HEK293 (cell line): ENCODE measurements around the gene SBF2.

Experiments
- BCL11A ChIP-seq: fragments of 450-650 bp; formaldehyde crosslinking; IDR thresholded peaks from 2 replicates; pipeline ENCODE4 v1.5.1; 2016; ENCODE audit warnings: low read depth, missing biosample characterization, missing genetic modification characterization
- BCL11B ChIP-seq: fragments of 450-650 bp; formaldehyde crosslinking; IDR thresholded peaks from 2 replicates; pipeline ENCODE4 v1.5.1; 2016; ENCODE audit warnings: low read depth, missing biosample characterization, missing genetic modification characterization
- GLIS2 ChIP-seq: fragments of 450-650 bp; formaldehyde crosslinking; IDR thresholded peaks from 2 replicates; pipeline ENCODE4 v1.5.1; 2016; ENCODE audit warnings: missing biosample characterization, missing genetic modification characterization
- HIC1 ChIP-seq: fragments of 450-650 bp; formaldehyde crosslinking; IDR thresholded peaks from 2 replicates; pipeline ENCODE4 v1.5.1; 2016; ENCODE audit warnings: missing biosample characterization, missing genetic modification characterization
- KLF8 ChIP-seq: fragments of 450-650 bp; formaldehyde crosslinking; IDR thresholded peaks from 2 replicates; pipeline ENCODE4 v1.5.1; 2016; ENCODE audit warnings: missing biosample characterization, missing genetic modification characterization
- KLF9 ChIP-seq: fragments of 450-650 bp; formaldehyde crosslinking; IDR thresholded peaks from 2 replicates; pipeline ENCODE4 v1.5.1; 2016; ENCODE audit warnings: missing biosample characterization, missing genetic modification characterization, low read depth
- MYNN ChIP-seq: fragments of 450-650 bp; formaldehyde crosslinking; IDR thresholded peaks from 2 replicates; pipeline ENCODE4 v1.5.1; 2016; ENCODE audit warnings: missing biosample characterization, missing genetic modification characterization, borderline replicate concordance
- PATZ1 ChIP-seq: fragments of 450-650 bp; formaldehyde crosslinking; IDR thresholded peaks from 2 replicates; pipeline ENCODE4 v1.5.1; 2016; ENCODE audit warnings: missing biosample characterization, missing genetic modification characterization
- PBX3 ChIP-seq: sonication (generic); formaldehyde crosslinking; IDR thresholded peaks from 2 replicates; pipeline ENCODE4 v1.8.1; 2022; ENCODE audit warnings: mild to moderate bottlenecking, moderate library complexity, missing genetic modification reagents
- PRDM6 ChIP-seq: fragments of 450-650 bp; formaldehyde crosslinking; IDR thresholded peaks from 2 replicates; pipeline ENCODE4 v1.5.1; 2017; ENCODE audit warnings: missing biosample characterization, missing genetic modification characterization
- RBAK ChIP-seq: fragments of 450-650 bp; formaldehyde crosslinking; IDR thresholded peaks from 2 replicates; pipeline ENCODE4 v1.5.1; 2016; ENCODE audit warnings: missing biosample characterization, missing genetic modification characterization
- SALL2 ChIP-seq: fragments of 450-650 bp; formaldehyde crosslinking; IDR thresholded peaks from 2 replicates; pipeline ENCODE4 v1.5.0; 2017; ENCODE audit warnings: missing biosample characterization, mild to moderate bottlenecking, missing genetic modification characterization, borderline replicate concordance
- ZBTB1 ChIP-seq: fragments of 450-650 bp; formaldehyde crosslinking; IDR thresholded peaks from 2 replicates; pipeline ENCODE4 v1.5.1; 2016; ENCODE audit warnings: missing biosample characterization, missing genetic modification characterization
- ZBTB8A ChIP-seq: fragments of 450-650 bp; formaldehyde crosslinking; IDR thresholded peaks from 2 replicates; pipeline ENCODE4 v1.5.1; 2016; ENCODE audit warnings: missing biosample characterization, missing genetic modification characterization
- ZNF10 ChIP-seq: fragments of 450-650 bp; formaldehyde crosslinking; IDR thresholded peaks from 2 replicates; pipeline ENCODE4 v1.5.1; 2017; ENCODE audit warnings: missing biosample characterization, missing genetic modification characterization
- ZNF112 ChIP-seq: fragments of 450-650 bp; formaldehyde crosslinking; IDR thresholded peaks from 2 replicates; pipeline ENCODE4 v1.5.0; 2017; ENCODE audit warnings: missing biosample characterization, missing genetic modification characterization
- ZNF132 ChIP-seq: fragments of 450-650 bp; formaldehyde crosslinking; IDR thresholded peaks from 2 replicates; pipeline ENCODE4 v1.5.1; 2017; ENCODE audit warnings: missing biosample characterization, missing genetic modification characterization, borderline replicate concordance
- ZNF223 ChIP-seq: fragments of 450-650 bp; formaldehyde crosslinking; IDR thresholded peaks from 2 replicates; pipeline ENCODE4 v1.5.1; 2016; ENCODE audit warnings: missing biosample characterization, missing genetic modification characterization
- ZNF335 ChIP-seq: fragments of 450-650 bp; formaldehyde crosslinking; conservative IDR thresholded peaks from 2 replicates; pipeline ENCODE4 v1.5.1; 2016; ENCODE audit warnings: missing biosample characterization, missing genetic modification characterization
- ZNF37A ChIP-seq: fragments of 450-650 bp; IDR thresholded peaks from 2 replicates; pipeline ENCODE4 v1.5.1; 2018; ENCODE audit warnings: missing biosample characterization, missing genetic modification characterization
- ZNF404 ChIP-seq: fragments of 450-650 bp; formaldehyde crosslinking; IDR thresholded peaks from 2 replicates; pipeline ENCODE4 v1.5.1; 2017; ENCODE audit warnings: missing biosample characterization, missing genetic modification characterization
- ZNF501 ChIP-seq: fragments of 450-650 bp; formaldehyde crosslinking; IDR thresholded peaks from 2 replicates; pipeline ENCODE4 v1.5.1; 2016; ENCODE audit warnings: missing biosample characterization, missing genetic modification characterization
- ZNF544 ChIP-seq: fragments of 450-650 bp; formaldehyde crosslinking; IDR thresholded peaks from 2 replicates; pipeline ENCODE4 v1.5.0; 2017; ENCODE audit warnings: missing biosample characterization, missing genetic modification characterization
- ZNF621 ChIP-seq: fragments of 450-650 bp; formaldehyde crosslinking; IDR thresholded peaks from 2 replicates; pipeline ENCODE4 v1.5.1; 2017; ENCODE audit warnings: missing biosample characterization, missing genetic modification characterization
- ZNF624 ChIP-seq: fragments of 450-650 bp; formaldehyde crosslinking; IDR thresholded peaks from 2 replicates; pipeline ENCODE4 v1.5.1; 2017; ENCODE audit warnings: missing biosample characterization, missing genetic modification characterization
- ZNF626 ChIP-seq: fragments of 450-650 bp; sonication (Bioruptor Pico); formaldehyde crosslinking; IDR thresholded peaks from 2 replicates; pipeline ENCODE4 v1.5.1; 2018; ENCODE audit warnings: missing biosample characterization, missing genetic modification characterization, inconsistent platforms
- ZNF654 ChIP-seq: fragments of 450-650 bp; formaldehyde crosslinking; IDR thresholded peaks from 2 replicates; pipeline ENCODE4 v1.5.1; 2016; ENCODE audit warnings: low read depth, missing biosample characterization, missing genetic modification characterization
- ZNF707 ChIP-seq: fragments of 450-650 bp; formaldehyde crosslinking; IDR thresholded peaks from 2 replicates; pipeline ENCODE4 v1.5.1; 2016; ENCODE audit warnings: missing biosample characterization, missing genetic modification characterization
- ZNF768 ChIP-seq: fragments of 450-650 bp; formaldehyde crosslinking; IDR thresholded peaks from 2 replicates; pipeline ENCODE4 v1.5.1; 2018; ENCODE audit warnings: missing biosample characterization, mild to moderate bottlenecking, missing genetic modification characterization
- ZNF785 ChIP-seq: fragments of 450-650 bp; formaldehyde crosslinking; IDR thresholded peaks from 2 replicates; pipeline ENCODE4 v1.5.1; 2016; ENCODE audit warnings: missing biosample characterization, missing genetic modification characterization
- ZNF837 ChIP-seq: fragments of 450-650 bp; formaldehyde crosslinking; IDR thresholded peaks from 2 replicates; pipeline ENCODE4 v1.5.1; 2016; ENCODE audit warnings: missing biosample characterization, missing genetic modification characterization
- ZSCAN30 ChIP-seq: fragments of 450-650 bp; IDR thresholded peaks from 2 replicates; pipeline ENCODE4 v1.5.1; 2018; ENCODE audit warnings: missing biosample characterization, mild to moderate bottlenecking, missing genetic modification characterization, moderate library complexity
- TF ChIP-seq, protein P1 (sequence below): fragments of 450-650 bp; formaldehyde crosslinking; IDR thresholded peaks from 2 replicates; pipeline ENCODE4 v1.5.1; 2017; ENCODE audit warnings: missing biosample characterization, missing genetic modification characterization

Gene SBF2

GRCh38 chr11:9757809-9758636 is 536.0 kb downstream of the SBF2 start (continued):
- peak; percentile 47 for TF ChIP-seq PATZ1 (tag by site-specific recombination)
- no peak for TF ChIP-seq ZNF132
- TF ChIP-seq KLF9 (tag by site-specific recombination), result peak; percentile 56; the same call in 1 of the 2 replicates
- no peak for TF ChIP-seq ZNF621 (tag by site-specific recombination)
- no peak for TF ChIP-seq ZNF544 (tag by site-specific recombination)
- no peak for TF ChIP-seq PRDM6 (tag by site-specific recombination)
- TF ChIP-seq MYNN (tag by site-specific recombination), result no peak
- no peak for TF ChIP-seq RBAK (tag by site-specific recombination)
- no peak for TF ChIP-seq ZNF654
- TF ChIP-seq ZNF335 (tag by site-specific recombination), result peak; percentile 73
- TF ChIP-seq ZNF768 (tag by site-specific recombination), result no peak
- TF ChIP-seq ZNF223 (tag by site-specific recombination), result no peak
- peak; percentile 74; the same call in 1 of the 2 replicates for TF ChIP-seq PBX3 (CRISPR knock-in tag)
- TF ChIP-seq HIC1, result no peak
- no peak; the same call in 1 of the 2 replicates for TF ChIP-seq BCL11B (tag by site-specific recombination)
- no peak for TF ChIP-seq ZNF837 (tag by site-specific recombination)
- no peak for TF ChIP-seq KLF8 (tag by site-specific recombination)
- TF ChIP-seq SALL2 (tag by site-specific recombination), result no peak
- no peak for TF ChIP-seq ZNF112
- TF ChIP-seq, protein P1, sequence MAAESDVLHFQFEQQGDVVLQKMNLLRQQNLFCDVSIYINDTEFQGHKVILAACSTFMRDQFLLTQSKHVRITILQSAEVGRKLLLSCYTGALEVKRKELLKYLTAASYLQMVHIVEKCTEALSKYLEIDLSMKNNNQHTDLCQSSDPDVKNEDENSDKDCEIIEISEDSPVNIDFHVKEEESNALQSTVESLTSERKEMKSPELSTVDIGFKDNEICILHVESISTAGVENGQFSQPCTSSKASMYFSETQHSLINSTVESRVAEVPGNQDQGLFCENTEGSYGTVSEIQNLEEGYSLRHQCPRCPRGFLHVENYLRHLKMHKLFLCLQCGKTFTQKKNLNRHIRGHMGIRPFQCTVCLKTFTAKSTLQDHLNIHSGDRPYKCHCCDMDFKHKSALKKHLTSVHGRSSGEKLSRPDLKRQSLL (tag by site-specific recombination), result no peak; the same call in 1 of the 2 replicates
- peak; percentile 85 for TF ChIP-seq ZBTB8A (tag by site-specific recombination)
- 0 out of 2 replicates have a peak, but pooled peaks have one; percentile 33 for TF ChIP-seq BCL11A
- peak; percentile 15; the same call in 1 of the 2 replicates for TF ChIP-seq ZSCAN30 (tag by site-specific recombination)
- no peak for TF ChIP-seq ZNF624 (tag by site-specific recombination)
- no peak; the same call in none of the 2 replicates for TF ChIP-seq ZNF501 (tag by site-specific recombination)
- TF ChIP-seq ZNF37A (tag by site-specific recombination), result 0 out of 2 replicates have a peak, but pooled peaks have one; percentile 29
- TF ChIP-seq ZNF626 (tag by site-specific recombination), result no peak
- TF ChIP-seq ZBTB1 (tag by site-specific recombination), result no peak
- no peak for TF ChIP-seq ZNF10 (tag by site-specific recombination)
- TF ChIP-seq ZNF404 (tag by site-specific recombination), result no peak
- TF ChIP-seq ZNF707 (tag by site-specific recombination), result no peak
- no peak for TF ChIP-seq ZNF785
- peak; percentile 26; the same call in 1 of the 2 replicates for TF ChIP-seq GLIS2
